Loucy (cell line): ENCODE data around the gene PRMT9.

Source experiments
- H2AFZ ChIP-seq: fragments of 200-600 bp; sonication (generic); 2 replicates; pipeline ENCODE4 v1.6.0; 2016; ENCODE audit warnings: antibody characterized with exemption, mild to moderate bottlenecking, low read length, moderate library complexity
- H3F3A ChIP-seq: fragments of 200-600 bp; 2 replicates; pipeline ENCODE4 v1.6.0; 2016; ENCODE audit warnings: antibody characterized with exemption, low read depth, mild to moderate bottlenecking
- H3K27me3 ChIP-seq: fragments of 200-600 bp; sonication (generic); 2 replicates; pipeline ENCODE4 v1.6.1; 2014; ENCODE audit warnings: low read length, mild to moderate bottlenecking; ENCODE audit not compliant: insufficient read depth, poor library complexity, severe bottlenecking
- H3K36me3 ChIP-seq: fragments of 200-600 bp; sonication (generic); 2 replicates; pipeline ENCODE4 v1.6.1; 2016; ENCODE audit warnings: low read length; ENCODE audit not compliant: insufficient read depth
- H3K4me1 ChIP-seq: fragments of 200-600 bp; sonication (generic); 2 replicates; pipeline ENCODE4 v1.5.1; 2014; ENCODE audit warnings: low read length, mild to moderate bottlenecking; ENCODE audit not compliant: insufficient read depth, poor library complexity, severe bottlenecking
- H3K4me2 ChIP-seq: fragments of 200-600 bp; sonication (generic); 2 replicates; pipeline ENCODE4 v1.6.0; 2014; ENCODE audit warnings: antibody characterized with exemption, low read length, low read depth, mild to moderate bottlenecking; ENCODE audit not compliant: poor library complexity, severe bottlenecking
- H3K4me3 ChIP-seq: fragments of 200-600 bp; sonication (generic); 2 replicates; pipeline ENCODE4 v1.5.1; 2014; ENCODE audit warnings: low read length, mild to moderate bottlenecking, mixed read lengths; ENCODE audit not compliant: poor library complexity, severe bottlenecking
- H3K79me2 ChIP-seq: fragments of 200-600 bp; sonication (generic); 2 replicates; pipeline ENCODE4 v1.6.1; 2014; ENCODE audit warnings: low read length; ENCODE audit not compliant: insufficient read depth
- H3K9ac ChIP-seq: fragments of 200-600 bp; sonication (generic); 2 replicates; pipeline ENCODE4 v1.6.0; 2014; ENCODE audit warnings: mild to moderate bottlenecking, low read depth, low read length, moderate library complexity; ENCODE audit not compliant: poor library complexity, severe bottlenecking
- H3K9me2 ChIP-seq: fragments of 200-600 bp; sonication (generic); replicated peaks from 2 replicates; pipeline ENCODE4 v1.6.1; 2016; ENCODE audit warnings: low read depth, low read length, mixed read lengths
- H3K9me3 ChIP-seq: fragments of 200-600 bp; sonication (generic); 2 replicates; pipeline ENCODE4 v1.6.1; 2014; ENCODE audit warnings: mild to moderate bottlenecking, antibody characterized with exemption, low read length, low read depth; ENCODE audit not compliant: insufficient read depth
- H4K20me1 ChIP-seq: fragments of 200-600 bp; sonication (generic); 2 replicates; pipeline ENCODE4 v1.6.0; 2014; ENCODE audit warnings: antibody characterized with exemption, low read length, mild to moderate bottlenecking; ENCODE audit not compliant: insufficient read depth, poor library complexity, severe bottlenecking
- EZH2phosphoT487 ChIP-seq: fragments of 200-600 bp; IDR thresholded peaks from 2 replicates; pipeline ENCODE4 v1.6.1; 2018; ENCODE audit warnings: antibody characterized with exemption, mild to moderate bottlenecking, moderate library complexity, borderline replicate concordance
- TF ChIP-seq, protein P1 (sequence below): fragments of 200-600 bp; sonication (generic); conservative IDR thresholded peaks from 2 replicates; pipeline ENCODE4 v1.5.1; 2014; ENCODE audit warnings: mild to moderate bottlenecking, antibody characterized with exemption, low read length

Gene PRMT9

DNA sequence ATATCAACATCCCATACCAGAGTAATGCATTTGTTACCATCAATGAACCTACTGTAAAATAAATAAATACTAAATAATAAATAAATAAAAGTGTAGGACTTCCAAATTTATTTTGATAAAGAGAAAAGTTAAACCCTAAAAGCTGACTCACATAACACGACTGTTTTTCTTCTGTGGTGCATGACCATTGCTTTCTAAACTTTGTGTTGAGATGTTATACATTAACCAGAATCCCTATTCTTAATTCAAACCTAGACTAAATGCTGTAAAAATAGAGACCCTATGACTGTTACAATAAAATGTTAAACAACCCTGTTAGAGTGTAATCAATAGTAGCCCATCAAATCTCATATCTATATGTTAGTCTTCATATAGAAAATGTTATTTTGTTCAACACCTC lies 20.9 kb upstream of the PRMT9 start:
- no peak for TF ChIP-seq EZH2phosphoT487
- TF ChIP-seq, protein P1, sequence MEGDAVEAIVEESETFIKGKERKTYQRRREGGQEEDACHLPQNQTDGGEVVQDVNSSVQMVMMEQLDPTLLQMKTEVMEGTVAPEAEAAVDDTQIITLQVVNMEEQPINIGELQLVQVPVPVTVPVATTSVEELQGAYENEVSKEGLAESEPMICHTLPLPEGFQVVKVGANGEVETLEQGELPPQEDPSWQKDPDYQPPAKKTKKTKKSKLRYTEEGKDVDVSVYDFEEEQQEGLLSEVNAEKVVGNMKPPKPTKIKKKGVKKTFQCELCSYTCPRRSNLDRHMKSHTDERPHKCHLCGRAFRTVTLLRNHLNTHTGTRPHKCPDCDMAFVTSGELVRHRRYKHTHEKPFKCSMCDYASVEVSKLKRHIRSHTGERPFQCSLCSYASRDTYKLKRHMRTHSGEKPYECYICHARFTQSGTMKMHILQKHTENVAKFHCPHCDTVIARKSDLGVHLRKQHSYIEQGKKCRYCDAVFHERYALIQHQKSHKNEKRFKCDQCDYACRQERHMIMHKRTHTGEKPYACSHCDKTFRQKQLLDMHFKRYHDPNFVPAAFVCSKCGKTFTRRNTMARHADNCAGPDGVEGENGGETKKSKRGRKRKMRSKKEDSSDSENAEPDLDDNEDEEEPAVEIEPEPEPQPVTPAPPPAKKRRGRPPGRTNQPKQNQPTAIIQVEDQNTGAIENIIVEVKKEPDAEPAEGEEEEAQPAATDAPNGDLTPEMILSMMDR = no peak
- H3K9me2 ChIP-seq = no peaks in the 10 kb centered on the region
- no peaks in the 10 kb centered on the region for H3K27me3 ChIP-seq
- H3K4me3 ChIP-seq = no peak overlapping the region
- H3K4me2 ChIP-seq = no peak overlapping the region
- no peaks in the 10 kb centered on the region for H3K36me3 ChIP-seq
- no peaks in the 10 kb centered on the region for H3K4me1 ChIP-seq
- H3K79me2 ChIP-seq = no peaks in the 10 kb centered on the region
- no peaks in the 10 kb centered on the region for H4K20me1 ChIP-seq
- no peak overlapping the region for H2AFZ ChIP-seq
- no peaks in the 10 kb centered on the region for H3K9me3 ChIP-seq
- no peaks in the 10 kb centered on the region for H3F3A ChIP-seq
- no peak overlapping the region for H3K9ac ChIP-seq

DNA sequence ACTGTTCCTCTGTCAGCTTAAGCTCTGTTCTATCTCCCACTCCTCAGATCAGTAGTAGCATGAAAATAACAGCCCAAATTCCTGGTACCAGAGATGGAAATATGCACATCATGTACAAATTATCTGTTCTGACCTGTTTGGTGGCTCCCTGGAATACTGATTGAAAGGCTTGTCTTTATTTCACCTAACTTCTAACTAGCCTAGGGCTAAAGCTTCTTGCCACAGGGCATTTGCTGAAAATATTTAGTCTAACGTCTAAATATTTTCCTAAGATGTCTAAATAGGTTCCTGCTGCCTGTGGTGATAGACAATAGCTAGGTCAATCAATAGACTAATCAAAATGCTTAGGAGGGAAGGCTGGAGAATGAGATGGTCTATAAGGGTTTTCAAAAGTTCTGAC lies 12.9 kb upstream of the PRMT9 start:
- Histone ChIP-seq H4K20me1 (no peaks in the 10 kb centered on the region), H3K27me3 (no peaks in the 10 kb centered on the region), H3K36me3 (no peaks in the 10 kb centered on the region), H3F3A (no peaks in the 10 kb centered on the region), H3K4me3 (no peak overlapping the region), H3K4me1 (no peaks in the 10 kb centered on the region), H3K9me2 (no peaks in the 10 kb centered on the region), H3K9me3 (no peaks in the 10 kb centered on the region), H3K9ac (no peak overlapping the region), H3K4me2 (no peak overlapping the region), H3K79me2 (no peaks in the 10 kb centered on the region), H2AFZ (no peak overlapping the region)
- TF ChIP-seq, protein P1 = no peak
- TF ChIP-seq EZH2phosphoT487 = no peak

DNA sequence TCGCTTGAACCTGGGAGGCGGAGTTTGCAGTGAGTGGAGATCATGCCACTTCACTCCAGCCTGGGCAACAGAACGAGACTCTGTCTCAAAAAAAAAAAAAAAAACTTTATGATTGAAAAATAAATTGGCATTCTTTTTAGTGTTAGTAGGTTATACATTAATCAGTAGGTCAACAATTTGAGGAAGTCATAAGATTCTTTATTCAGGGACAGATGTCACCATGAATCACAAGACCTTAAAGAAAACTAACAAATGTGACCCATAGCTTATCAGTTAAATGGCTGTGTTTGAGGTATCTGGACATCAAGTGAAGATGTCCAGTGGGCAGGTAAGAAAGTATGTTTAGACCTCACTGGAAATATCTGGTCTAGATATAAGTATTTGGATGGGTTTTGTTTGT lies 9.3 kb upstream of the PRMT9 start:
- Histone ChIP-seq H3K9me3 (no peaks in the 10 kb centered on the region), H3K27me3 (no peaks in the 10 kb centered on the region), H3K36me3 (no peaks in the 10 kb centered on the region), H3K4me3 (no peak overlapping the region), H3K4me2 (no peak overlapping the region), H3F3A (no peaks in the 10 kb centered on the region), H2AFZ (no peak overlapping the region), H3K9me2 (no peaks in the 10 kb centered on the region), H3K79me2 (no peaks in the 10 kb centered on the region), H3K4me1 (peaks cover 3% of the 10 kb centered on the region), H4K20me1 (no peaks in the 10 kb centered on the region), H3K9ac (no peak overlapping the region)
- TF ChIP-seq, protein P1 = no peak
- no peak for TF ChIP-seq EZH2phosphoT487
